B cell (primary cell): ENCODE results near the gene L2HGDH.

ENCODE experiments used
- CTCF ChIP-seq: fragments of 200-600 bp; IDR thresholded peaks from one replicate; pipeline ENCODE4 v1.8.0; 2022; ENCODE audit warnings: antibody characterized with exemption, mild to moderate bottlenecking
- EZH2 ChIP-seq: IDR thresholded peaks from 2 replicates; pipeline ENCODE4 v1.6.1; 2012; ENCODE audit warnings: borderline replicate concordance, low read depth, mild to moderate bottlenecking, moderate library complexity, low read length; ENCODE audit not compliant: insufficient read depth, poor library complexity, severe bottlenecking

DNA sequence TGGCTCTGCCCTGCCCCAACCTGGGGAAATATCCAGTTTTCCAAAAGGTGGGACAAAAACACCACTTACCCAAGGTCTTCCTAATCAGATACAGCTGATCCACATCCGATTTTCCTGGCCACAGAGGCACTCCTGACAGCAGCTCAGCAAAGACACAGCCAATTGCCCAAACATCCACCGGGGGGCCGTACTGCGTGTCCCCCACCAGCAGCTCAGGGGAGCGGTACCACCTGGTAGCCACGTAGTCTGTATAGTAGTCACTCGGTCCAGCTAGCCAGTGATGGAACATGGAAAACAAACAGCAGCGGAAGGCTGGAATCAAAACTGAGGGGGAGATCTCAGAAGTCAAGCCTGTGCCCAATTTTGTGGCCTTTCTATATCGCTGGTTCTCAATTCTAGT is 28.9 kb upstream of the L2HGDH start:
- TF ChIP-seq CTCF = no peak
- TF ChIP-seq EZH2 = no peak
